Mesenchymal stem cell (in vitro differentiated cells and primary cell): ENCODE results near the gene SEZ6L2.

Experiments used
- DNase-seq: peaks from one replicate; pipeline ENCODE4 v3.0.0-alpha.2; 2013
- H2AFZ ChIP-seq: one replicate; pipeline ENCODE4 v1.6.1; 2013; ENCODE audit warnings: low read depth, mild to moderate bottlenecking, control low read depth, inconsistent platforms, low read length, moderate library complexity
- H2AK5ac ChIP-seq: 2 replicates; pipeline ENCODE4 v1.6.1; 2013; ENCODE audit warnings: low read length, moderate library complexity, mild to moderate bottlenecking, inconsistent platforms; ENCODE audit not compliant: severe bottlenecking
- H2BK120ac ChIP-seq: one replicate; pipeline ENCODE4 v1.6.1; 2013; ENCODE audit warnings: low read depth, mild to moderate bottlenecking, inconsistent platforms, low read length, moderate library complexity
- H2BK12ac ChIP-seq, 2 experiments: one replicate each; pipeline ENCODE4 v1.6.1; 2013; ENCODE audit warnings: inconsistent platforms in 2 of 2, low read length in 2 of 2, mild to moderate bottlenecking in 2 of 2, moderate library complexity in 2 of 2, control low read depth in 1 of 2
- H2BK15ac ChIP-seq: one replicate; pipeline ENCODE4 v1.6.1; 2013; ENCODE audit warnings: mild to moderate bottlenecking, low read depth, inconsistent platforms; ENCODE audit not compliant: poor library complexity, severe bottlenecking
- H2BK5ac ChIP-seq: 2 replicates; pipeline ENCODE4 v1.6.1; 2013; ENCODE audit warnings: low read depth, mild to moderate bottlenecking, low read length, control low read depth, inconsistent platforms; ENCODE audit not compliant: poor library complexity, severe bottlenecking
- H3K14ac ChIP-seq, 2 experiments: one replicate each; pipeline ENCODE4 v1.6.1; 2013; ENCODE audit warnings: inconsistent platforms in 2 of 2, low read length in 2 of 2, control low read depth in 1 of 2, mild to moderate bottlenecking in 1 of 2, moderate library complexity in 1 of 2
- H3K18ac ChIP-seq, 2 experiments: one replicate each; pipeline ENCODE4 v1.6.1; 2013; ENCODE audit warnings: inconsistent platforms in 2 of 2, low read length in 2 of 2, control low read depth in 1 of 2, low read depth in 1 of 2, mild to moderate bottlenecking in 1 of 2
- H3K23ac ChIP-seq, 2 experiments: one replicate each; pipeline ENCODE4 v1.6.1; 2013; ENCODE audit warnings: inconsistent platforms in 2 of 2, low read length in 2 of 2, mild to moderate bottlenecking in 2 of 2, moderate library complexity in 2 of 2, control low read depth in 1 of 2
- H3K27ac ChIP-seq: 2 replicates; pipeline ENCODE4 v1.5.1; 2013; ENCODE audit warnings: mild to moderate bottlenecking, moderate library complexity, low read length, control low read depth, inconsistent platforms; ENCODE audit not compliant: poor library complexity, severe bottlenecking
- H3K27me3 ChIP-seq, 2 experiments: 2 replicates each; pipeline versions ENCODE4 v1.6.1 to v1.7.0; 2013; ENCODE audit warnings: low read length in 2 of 2, mild to moderate bottlenecking in 2 of 2, moderate library complexity in 2 of 2, control low read depth in 1 of 2, inconsistent platforms in 1 of 2; ENCODE audit not compliant: control insufficient read depth in 1 of 2, insufficient read depth in 1 of 2
- H3K36me3 ChIP-seq, 2 experiments: 2 replicates each; pipeline versions ENCODE4 v1.6.1 to v1.7.0; 2013; ENCODE audit warnings: low read length in 2 of 2, control low read depth in 1 of 2, inconsistent platforms in 1 of 2, low read depth in 1 of 2, mild to moderate bottlenecking in 1 of 2; ENCODE audit not compliant: insufficient read depth in 2 of 2, control insufficient read depth in 1 of 2
- H3K4ac ChIP-seq, 2 experiments: one replicate each; pipeline ENCODE4 v1.6.1; 2013; ENCODE audit warnings: inconsistent platforms in 2 of 2, low read length in 2 of 2, mild to moderate bottlenecking in 2 of 2, moderate library complexity in 2 of 2, control low read depth in 1 of 2, low read depth in 1 of 2
- H3K4me1 ChIP-seq: 2 replicates; pipeline ENCODE4 v1.6.1; 2013; ENCODE audit warnings: low read depth, low read length, control low read depth; ENCODE audit not compliant: control insufficient read depth, insufficient read depth
- H3K4me2 ChIP-seq: 2 replicates; pipeline ENCODE4 v1.6.1; 2013; ENCODE audit warnings: low read length, mild to moderate bottlenecking, inconsistent platforms; ENCODE audit not compliant: poor library complexity, severe bottlenecking
- H3K4me3 ChIP-seq, 2 experiments: 2 replicates each; pipeline versions ENCODE4 v1.5.1 to v1.7.0; 2013; ENCODE audit warnings: low read length in 2 of 2, mild to moderate bottlenecking in 2 of 2, control low read depth in 1 of 2, low read depth in 1 of 2; ENCODE audit not compliant: insufficient read depth in 1 of 2
- H3K79me1 ChIP-seq: replicated peaks from 2 replicates; pipeline ENCODE4 v1.6.1; 2013; ENCODE audit warnings: mild to moderate bottlenecking, control low read depth, low read length, inconsistent platforms; ENCODE audit not compliant: poor library complexity, severe bottlenecking
- H3K9ac ChIP-seq: 2 replicates; pipeline ENCODE4 v1.7.0; 2013; ENCODE audit warnings: mild to moderate bottlenecking, low read length, moderate library complexity
- H3K9me3 ChIP-seq: 2 replicates; pipeline ENCODE4 v1.7.0; 2013; ENCODE audit warnings: mild to moderate bottlenecking, low read length; ENCODE audit not compliant: control insufficient read depth
- H4K8ac ChIP-seq: one replicate; pipeline ENCODE4 v1.6.1; 2013; ENCODE audit warnings: inconsistent platforms, mild to moderate bottlenecking, low read length, moderate library complexity
- H4K91ac ChIP-seq: one replicate; pipeline ENCODE4 v1.6.1; 2013; ENCODE audit warnings: mild to moderate bottlenecking, low read length, inconsistent platforms
- WGBS: methylation state at CpG from one replicate; pipeline ENCODE4 v1.1.7; 2013; ENCODE audit warnings: mixed read lengths; 5-methylcytosine and 5-hydroxymethylcytosine counted together

The SEZ6L2 gene

GRCh38 chr16:29876594-29877249, 22.6 kb downstream of the SEZ6L2 start:
- peaks cover 2% of the 10 kb centered on the region for H3K4me1 ChIP-seq

DNA sequence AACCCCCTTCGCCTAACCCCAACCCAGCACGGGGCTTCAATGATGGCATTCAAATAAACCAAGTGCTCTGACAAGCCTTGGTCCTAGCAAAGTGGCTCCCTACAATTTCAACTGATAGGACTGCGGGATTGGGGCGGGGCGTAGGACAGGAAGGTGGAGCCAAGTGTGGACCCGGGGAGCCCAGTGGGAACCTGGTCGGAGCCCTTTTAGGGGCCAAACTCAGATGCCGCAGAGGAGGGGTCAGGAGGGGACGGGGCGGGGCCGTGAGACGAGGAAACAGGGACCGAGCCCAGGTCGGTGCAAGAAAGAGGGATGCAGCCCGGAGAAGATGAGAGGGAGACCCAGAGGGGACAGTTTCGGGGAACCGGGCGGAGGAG, 23.1 kb downstream of the SEZ6L2 start:
- no peak overlapping the region for H2BK120ac ChIP-seq
- H3K36me3 ChIP-seq: peaks cover 0 to 49% of the 10 kb centered on the region in 2 experiments
- no peak overlapping the region for H2BK5ac ChIP-seq
- H4K8ac ChIP-seq: no peak overlapping the region
- peaks cover 5% of the 10 kb centered on the region for H3K9me3 ChIP-seq
- no peak overlapping the region for H2AK5ac ChIP-seq
- no peak overlapping the region for H4K91ac ChIP-seq
- H3K23ac ChIP-seq: no peak overlapping the region
- H3K79me1 ChIP-seq: no peaks in the 10 kb centered on the region
- H2BK15ac ChIP-seq: no peak overlapping the region
- no peak overlapping the region for H3K18ac ChIP-seq
- no peak overlapping the region for H2BK12ac ChIP-seq
- WGBS: 27% methylated on average over 18 of the region's 18 CpGs
- peaks cover 2% of the 10 kb centered on the region for H3K4me1 ChIP-seq
- H3K14ac ChIP-seq: no peak overlapping the region
- peak overlapping the region in 1 of 2 experiments; percentile 58 for H3K4me3 ChIP-seq
- no peak overlapping the region for H3K27ac ChIP-seq
- no peak overlapping the region for H3K4ac ChIP-seq
- DNase-seq: no peak
- peaks cover 24 to 47% of the 10 kb centered on the region in 2 experiments for H3K27me3 ChIP-seq
- no peak overlapping the region for H3K9ac ChIP-seq
- H3K4me2 ChIP-seq: no peak overlapping the region
- H2AFZ ChIP-seq: no peak overlapping the region

More at GRCh38 chr16:29876594-29877249, 22.6 kb downstream of the SEZ6L2 start:
- H2BK5ac ChIP-seq: no peak overlapping the region
- H2AFZ ChIP-seq: no peak overlapping the region
- H3K18ac ChIP-seq: no peak overlapping the region
- H3K23ac ChIP-seq: no peak overlapping the region
- no peak overlapping the region for H3K27ac ChIP-seq
- H2BK12ac ChIP-seq: no peak overlapping the region
- H3K79me1 ChIP-seq: no peaks in the 10 kb centered on the region
- peaks cover 0 to 45% of the 10 kb centered on the region in 2 experiments for H3K36me3 ChIP-seq
- WGBS: 11% methylated on average over 36 of the region's 45 CpGs
- peaks cover 5% of the 10 kb centered on the region for H3K9me3 ChIP-seq
- no peak overlapping the region for H2BK120ac ChIP-seq
- H3K4ac ChIP-seq: no peak overlapping the region
- no peak overlapping the region for H3K4me2 ChIP-seq
- no peak overlapping the region for H4K91ac ChIP-seq
- peaks cover 24 to 46% of the 10 kb centered on the region in 2 experiments for H3K27me3 ChIP-seq
- H2BK15ac ChIP-seq: no peak overlapping the region
- H2AK5ac ChIP-seq: no peak overlapping the region
- no peak for DNase-seq
- no peak overlapping the region for H3K14ac ChIP-seq
- H4K8ac ChIP-seq: no peak overlapping the region
- peak overlapping the region in 1 of 2 experiments; percentile 58 for H3K4me3 ChIP-seq
- no peak overlapping the region for H3K9ac ChIP-seq

- H4K8ac ChIP-seq: no peak overlapping the region
- H3K4me3 ChIP-seq: no peak overlapping the region
- no peak for DNase-seq
- H2BK120ac ChIP-seq: no peak overlapping the region
- no peak overlapping the region for H2BK12ac ChIP-seq
- H2BK5ac ChIP-seq: no peak overlapping the region
- H2BK15ac ChIP-seq: no peak overlapping the region
- H3K9me3 ChIP-seq: peaks cover 5% of the 10 kb centered on the region
- H3K9ac ChIP-seq: no peak overlapping the region
- H3K4ac ChIP-seq: no peak overlapping the region
- peaks cover 2% of the 10 kb centered on the region for H3K4me1 ChIP-seq
- H3K23ac ChIP-seq: no peak overlapping the region
- no peaks in the 10 kb centered on the region for H3K79me1 ChIP-seq
- H3K4me2 ChIP-seq: no peak overlapping the region
- no peak overlapping the region for H2AK5ac ChIP-seq
- peaks cover 0 to 49% of the 10 kb centered on the region in 2 experiments for H3K36me3 ChIP-seq
- 95% methylated on average over 6 of the region's 6 CpGs for WGBS
- H3K27me3 ChIP-seq: peaks cover 24 to 47% of the 10 kb centered on the region in 2 experiments
- H4K91ac ChIP-seq: no peak overlapping the region
- no peak overlapping the region for H3K14ac ChIP-seq
- H3K18ac ChIP-seq: no peak overlapping the region
- no peak overlapping the region for H2AFZ ChIP-seq
- H3K27ac ChIP-seq: no peak overlapping the region
Measured at GRCh38 chr16:29875206-29875605, 24.1 kb downstream of the SEZ6L2 start.

DNA sequence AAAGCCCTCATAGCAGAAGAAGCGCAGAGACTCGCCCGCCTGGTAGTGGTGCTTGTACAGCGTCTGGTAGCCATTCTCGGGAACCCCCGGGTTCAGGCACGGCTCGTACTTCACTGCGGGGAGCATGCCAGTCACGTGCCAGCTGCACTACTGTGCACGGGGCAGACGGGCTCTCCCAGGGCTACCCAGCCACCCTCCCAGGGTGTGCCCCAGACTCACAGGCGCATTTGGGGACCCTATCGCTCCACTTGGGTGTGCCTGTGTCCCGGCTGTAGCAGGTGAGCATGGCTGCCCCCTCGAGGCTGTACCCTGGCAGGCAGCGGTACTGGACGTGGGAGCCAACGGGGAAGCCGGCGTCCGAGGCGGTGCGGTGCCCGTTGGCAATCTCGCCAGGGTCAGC, 26.0 kb downstream of the SEZ6L2 start:
- H3K79me1 ChIP-seq: no peaks in the 10 kb centered on the region
- 95% methylated on average over 26 of the region's 26 CpGs for WGBS
- no peak overlapping the region for H2BK120ac ChIP-seq
- no peak overlapping the region for H3K4me2 ChIP-seq
- H2BK15ac ChIP-seq: no peak overlapping the region
- H3K4me3 ChIP-seq: no peak overlapping the region
- no peak overlapping the region for H3K14ac ChIP-seq
- peaks cover 0 to 41% of the 10 kb centered on the region in 2 experiments for H3K36me3 ChIP-seq
- no peak overlapping the region for H2BK5ac ChIP-seq
- DNase-seq: no peak
- peaks cover 24 to 41% of the 10 kb centered on the region in 2 experiments for H3K27me3 ChIP-seq
- H3K9me3 ChIP-seq: peaks cover 5% of the 10 kb centered on the region
- H2BK12ac ChIP-seq: no peak overlapping the region
- H4K8ac ChIP-seq: no peak overlapping the region
- H3K9ac ChIP-seq: no peak overlapping the region
- H2AK5ac ChIP-seq: no peak overlapping the region
- no peak overlapping the region for H3K23ac ChIP-seq
- peaks cover 2% of the 10 kb centered on the region for H3K4me1 ChIP-seq
- no peak overlapping the region for H4K91ac ChIP-seq
- H2AFZ ChIP-seq: no peak overlapping the region
- no peak overlapping the region for H3K27ac ChIP-seq
- H3K4ac ChIP-seq: no peak overlapping the region
- H3K18ac ChIP-seq: no peak overlapping the region
